Astrocyte of the cerebellum (primary cell): Measurements from ENCODE around the gene FOXJ1.

ENCODE experiments used
- DNase-seq: peaks from one replicate; pipeline ENCODE4 v3.0.0-alpha.2; 2011; ENCODE audit warnings: low read depth
- H3K4me3 ChIP-seq: 2 replicates; pipeline ENCODE4 v1.5.1; 2011; ENCODE audit warnings: mild to moderate bottlenecking, low read depth, low read length, moderate library complexity
- in situ Hi-C: cut with HindIII; loops from 2 replicates; pipeline ENCODE4 v1.10.0; 2017; ENCODE audit warnings: low sequenced_read_pairs
- TF ChIP-seq, protein P1 (sequence below): IDR thresholded peaks from 2 replicates; pipeline ENCODE4 v1.5.1; 2012; ENCODE audit warnings: low read length, low read depth, moderate library complexity, mild to moderate bottlenecking; ENCODE audit errors: missing control alignments

Gene FOXJ1

DNA sequence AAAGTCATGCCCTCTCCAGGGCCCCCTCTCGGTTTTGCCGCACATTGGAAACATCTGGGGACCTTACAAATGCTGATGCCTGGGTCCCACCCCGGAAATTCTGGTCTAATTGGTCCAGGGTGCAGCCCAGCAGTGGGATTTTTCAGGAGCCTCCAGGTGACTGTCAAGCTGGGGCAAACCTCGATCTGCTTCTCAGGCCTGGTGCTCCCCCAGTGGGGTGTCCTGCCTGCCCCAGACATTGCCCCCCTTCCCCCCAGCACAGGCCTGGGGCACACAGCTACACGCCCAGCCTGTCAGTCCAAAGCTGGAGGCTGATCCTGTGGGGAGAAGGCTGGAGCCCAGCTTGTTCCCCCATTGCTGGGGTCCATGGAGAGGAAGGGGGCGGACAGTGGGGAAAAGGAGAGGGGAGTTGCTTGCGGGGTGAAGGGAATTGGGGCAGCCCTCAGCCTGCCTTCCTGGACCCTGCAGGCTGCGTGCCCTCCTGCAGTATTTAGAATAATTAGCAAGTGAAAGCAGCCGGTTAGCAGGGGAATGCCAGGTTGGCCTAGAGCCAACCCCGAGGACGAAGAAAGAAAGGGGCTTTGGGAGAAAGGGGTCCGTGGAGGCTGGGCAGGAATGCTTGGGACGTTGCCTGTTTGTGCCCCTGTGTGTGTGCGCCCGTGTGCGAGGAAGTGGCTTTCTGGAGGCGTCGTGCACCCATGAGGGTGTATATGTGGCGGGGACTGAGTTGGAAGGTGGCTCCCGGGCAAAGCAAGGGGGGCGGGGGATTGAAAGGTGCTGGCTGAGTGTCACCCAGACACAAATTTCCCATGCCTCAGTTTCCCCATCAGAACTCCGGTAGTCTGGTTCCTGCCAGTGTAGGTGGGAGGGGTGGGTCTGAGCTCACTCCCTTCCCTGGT, 5.9 kb downstream of the FOXJ1 start:
- no peak for DNase-seq
- no peak overlapping the region for H3K4me3 ChIP-seq
- TF ChIP-seq, protein P1, sequence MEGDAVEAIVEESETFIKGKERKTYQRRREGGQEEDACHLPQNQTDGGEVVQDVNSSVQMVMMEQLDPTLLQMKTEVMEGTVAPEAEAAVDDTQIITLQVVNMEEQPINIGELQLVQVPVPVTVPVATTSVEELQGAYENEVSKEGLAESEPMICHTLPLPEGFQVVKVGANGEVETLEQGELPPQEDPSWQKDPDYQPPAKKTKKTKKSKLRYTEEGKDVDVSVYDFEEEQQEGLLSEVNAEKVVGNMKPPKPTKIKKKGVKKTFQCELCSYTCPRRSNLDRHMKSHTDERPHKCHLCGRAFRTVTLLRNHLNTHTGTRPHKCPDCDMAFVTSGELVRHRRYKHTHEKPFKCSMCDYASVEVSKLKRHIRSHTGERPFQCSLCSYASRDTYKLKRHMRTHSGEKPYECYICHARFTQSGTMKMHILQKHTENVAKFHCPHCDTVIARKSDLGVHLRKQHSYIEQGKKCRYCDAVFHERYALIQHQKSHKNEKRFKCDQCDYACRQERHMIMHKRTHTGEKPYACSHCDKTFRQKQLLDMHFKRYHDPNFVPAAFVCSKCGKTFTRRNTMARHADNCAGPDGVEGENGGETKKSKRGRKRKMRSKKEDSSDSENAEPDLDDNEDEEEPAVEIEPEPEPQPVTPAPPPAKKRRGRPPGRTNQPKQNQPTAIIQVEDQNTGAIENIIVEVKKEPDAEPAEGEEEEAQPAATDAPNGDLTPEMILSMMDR, result no peak
- in situ Hi-C loops, result no loop called here

DNA sequence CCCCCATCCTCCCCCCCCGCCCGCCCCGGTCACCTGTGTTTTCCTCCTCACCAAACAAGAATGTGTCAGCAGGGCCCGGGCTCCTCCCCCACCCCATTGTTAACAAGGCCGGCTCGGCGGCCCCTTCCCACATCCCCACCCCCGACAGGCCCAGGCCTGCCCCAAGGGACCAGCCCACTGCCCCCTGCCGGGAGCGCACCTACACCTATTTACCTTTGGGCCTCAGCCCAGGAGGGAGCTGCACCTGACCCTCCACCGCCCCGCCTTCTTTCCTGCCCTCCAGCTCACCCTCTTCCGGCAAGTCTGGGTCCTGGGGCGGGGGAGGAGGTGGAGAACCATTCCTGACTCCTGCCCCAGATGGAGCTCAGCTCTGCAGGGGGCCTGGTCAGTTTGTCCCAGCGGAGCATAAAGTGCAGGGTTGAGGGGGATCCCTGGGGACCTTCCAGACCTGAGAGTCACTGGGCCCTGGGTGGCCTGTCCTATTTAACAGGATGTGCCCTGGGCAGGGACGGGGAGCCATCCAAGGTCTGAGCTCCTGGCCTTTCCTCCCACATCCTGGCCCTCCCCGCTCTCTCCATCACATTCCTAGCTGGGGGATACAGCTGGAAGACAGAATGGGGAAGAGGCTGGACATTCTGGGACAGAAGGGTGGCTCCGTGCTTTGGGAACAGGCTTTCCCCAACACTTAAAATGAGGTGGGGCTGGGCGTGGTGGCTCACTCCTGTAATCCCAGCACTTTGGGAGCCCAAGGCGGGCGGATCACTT, 8.3 kb downstream of the FOXJ1 start:
- no peak overlapping the region for H3K4me3 ChIP-seq
- in situ Hi-C loops, result no loop called here
- TF ChIP-seq, protein P1, result no peak
- DNase-seq, result no peak

DNA sequence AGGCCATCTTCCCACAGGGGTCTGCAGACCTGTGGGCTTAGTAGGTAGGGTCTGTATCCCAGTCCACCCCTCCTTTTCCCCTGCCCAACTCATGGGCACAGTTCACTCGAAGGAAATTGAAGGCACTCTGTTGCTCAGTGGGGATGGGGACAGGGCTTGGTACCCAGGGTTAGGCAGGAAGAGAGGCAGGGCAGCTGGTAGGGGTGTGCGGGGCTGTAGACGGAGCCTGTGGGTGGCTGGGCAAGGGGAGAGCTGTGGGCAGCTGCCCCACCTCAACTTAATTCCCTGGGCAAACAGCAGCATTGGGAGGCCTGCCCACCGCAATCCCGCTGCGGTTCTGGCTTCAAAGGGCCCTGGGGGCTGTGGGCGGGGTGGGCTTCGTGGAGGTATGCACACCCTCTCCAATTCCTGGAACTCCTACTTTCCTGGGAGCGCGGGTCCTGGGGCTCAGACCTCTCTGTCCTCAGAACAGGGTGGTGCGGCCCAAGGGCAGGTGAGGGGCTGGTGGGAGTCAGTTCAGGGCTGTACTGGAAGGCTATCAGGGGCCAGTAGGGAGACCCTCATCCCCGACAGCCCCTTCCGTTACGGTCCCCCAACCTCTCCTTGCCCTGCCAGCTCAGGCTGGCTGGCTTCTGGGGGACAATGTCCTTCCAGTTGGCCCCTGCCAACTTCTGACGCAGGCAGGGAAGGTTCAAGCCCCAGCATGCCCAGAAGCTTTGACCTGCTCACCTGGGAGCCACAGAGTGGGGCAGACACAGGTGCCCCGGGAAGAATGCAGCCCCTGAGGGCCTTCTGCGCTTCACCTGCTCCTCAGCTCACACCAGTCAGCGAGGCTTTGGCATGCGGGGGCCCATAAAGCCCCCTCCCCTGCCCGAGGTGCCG, 9.1 kb downstream of the FOXJ1 start:
- DNase-seq, result no peak
- in situ Hi-C loops, result no loop called here
- TF ChIP-seq, protein P1, result no peak
- H3K4me3 ChIP-seq, result no peak overlapping the region

DNA sequence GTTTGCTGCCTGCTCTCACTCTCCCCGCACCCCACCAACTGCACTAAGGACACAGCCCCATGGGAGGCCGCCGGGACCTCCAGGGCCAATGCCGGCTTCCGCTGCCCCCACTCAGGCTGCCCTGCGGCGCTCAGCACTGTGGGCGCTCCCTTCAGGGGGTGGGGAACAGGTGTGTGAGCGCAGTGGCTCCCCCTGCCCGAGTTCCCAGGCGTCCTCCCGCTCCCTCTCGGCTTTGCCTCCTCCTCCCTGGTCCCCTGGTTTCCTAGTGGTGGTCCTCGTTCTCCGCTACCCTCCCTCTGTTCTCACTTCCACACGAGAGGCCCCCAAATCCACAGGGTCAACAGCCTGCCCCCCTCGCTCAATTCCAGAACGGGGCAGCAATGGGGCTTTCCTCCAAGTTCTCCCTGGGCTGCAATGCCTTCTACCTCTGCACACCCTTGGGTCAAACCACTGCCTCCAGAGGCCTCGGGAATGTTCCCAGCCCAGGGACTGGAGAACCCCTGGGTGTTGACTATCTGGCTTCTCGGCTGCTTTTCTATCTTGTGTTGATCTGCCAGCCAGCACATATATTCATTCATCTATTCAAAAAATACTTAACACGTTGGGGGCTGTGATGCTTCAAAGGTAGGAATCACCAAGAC, 9.9 kb downstream of the FOXJ1 start:
- in situ Hi-C loops, result no loop called here
- TF ChIP-seq, protein P1, result no peak
- DNase-seq, result no peak
- H3K4me3 ChIP-seq, result no peak overlapping the region

DNA sequence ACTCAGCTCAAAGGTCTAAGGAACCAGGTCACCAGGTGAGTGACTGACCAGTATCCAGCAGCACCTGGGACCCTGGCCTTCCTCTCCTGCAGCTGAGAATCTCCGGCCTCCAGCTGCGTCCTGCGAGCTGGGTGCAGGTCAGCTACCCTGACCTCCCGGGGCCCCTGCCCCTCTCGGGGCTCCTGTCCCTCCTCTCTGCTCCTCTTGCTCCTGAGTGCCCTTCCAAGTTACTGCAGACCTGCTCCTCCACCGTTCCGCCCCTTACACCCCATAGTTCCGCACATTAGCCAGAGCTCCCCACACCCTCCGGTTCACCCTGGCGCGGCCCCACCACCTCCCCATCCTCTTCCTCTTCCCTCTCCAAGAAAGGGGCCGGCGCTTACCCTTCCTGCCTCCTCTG, 10.6 kb downstream of the FOXJ1 start:
- TF ChIP-seq, protein P1, result no peak
- H3K4me3 ChIP-seq, result no peak overlapping the region
- in situ Hi-C loops, result no loop called here
- no peak for DNase-seq
